8988T (cell line): ENCODE data around the gene SLC7A4.
A peak's percentile ranks its signal among the peaks of the same experiment; 100 is the strongest.
"Not testable (repeated sequence)": the region's sequence is repeated elsewhere in the genome, so short reads cannot be mapped to it uniquely, and the experiment has no call there.

Experiments used
- DNase-seq: peaks from one replicate; pipeline ENCODE4 v3.0.0; 2011

SLC7A4 gene, protein sequence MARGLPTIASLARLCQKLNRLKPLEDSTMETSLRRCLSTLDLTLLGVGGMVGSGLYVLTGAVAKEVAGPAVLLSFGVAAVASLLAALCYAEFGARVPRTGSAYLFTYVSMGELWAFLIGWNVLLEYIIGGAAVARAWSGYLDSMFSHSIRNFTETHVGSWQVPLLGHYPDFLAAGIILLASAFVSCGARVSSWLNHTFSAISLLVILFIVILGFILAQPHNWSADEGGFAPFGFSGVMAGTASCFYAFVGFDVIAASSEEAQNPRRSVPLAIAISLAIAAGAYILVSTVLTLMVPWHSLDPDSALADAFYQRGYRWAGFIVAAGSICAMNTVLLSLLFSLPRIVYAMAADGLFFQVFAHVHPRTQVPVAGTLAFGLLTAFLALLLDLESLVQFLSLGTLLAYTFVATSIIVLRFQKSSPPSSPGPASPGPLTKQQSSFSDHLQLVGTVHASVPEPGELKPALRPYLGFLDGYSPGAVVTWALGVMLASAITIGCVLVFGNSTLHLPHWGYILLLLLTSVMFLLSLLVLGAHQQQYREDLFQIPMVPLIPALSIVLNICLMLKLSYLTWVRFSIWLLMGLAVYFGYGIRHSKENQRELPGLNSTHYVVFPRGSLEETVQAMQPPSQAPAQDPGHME

DNA sequence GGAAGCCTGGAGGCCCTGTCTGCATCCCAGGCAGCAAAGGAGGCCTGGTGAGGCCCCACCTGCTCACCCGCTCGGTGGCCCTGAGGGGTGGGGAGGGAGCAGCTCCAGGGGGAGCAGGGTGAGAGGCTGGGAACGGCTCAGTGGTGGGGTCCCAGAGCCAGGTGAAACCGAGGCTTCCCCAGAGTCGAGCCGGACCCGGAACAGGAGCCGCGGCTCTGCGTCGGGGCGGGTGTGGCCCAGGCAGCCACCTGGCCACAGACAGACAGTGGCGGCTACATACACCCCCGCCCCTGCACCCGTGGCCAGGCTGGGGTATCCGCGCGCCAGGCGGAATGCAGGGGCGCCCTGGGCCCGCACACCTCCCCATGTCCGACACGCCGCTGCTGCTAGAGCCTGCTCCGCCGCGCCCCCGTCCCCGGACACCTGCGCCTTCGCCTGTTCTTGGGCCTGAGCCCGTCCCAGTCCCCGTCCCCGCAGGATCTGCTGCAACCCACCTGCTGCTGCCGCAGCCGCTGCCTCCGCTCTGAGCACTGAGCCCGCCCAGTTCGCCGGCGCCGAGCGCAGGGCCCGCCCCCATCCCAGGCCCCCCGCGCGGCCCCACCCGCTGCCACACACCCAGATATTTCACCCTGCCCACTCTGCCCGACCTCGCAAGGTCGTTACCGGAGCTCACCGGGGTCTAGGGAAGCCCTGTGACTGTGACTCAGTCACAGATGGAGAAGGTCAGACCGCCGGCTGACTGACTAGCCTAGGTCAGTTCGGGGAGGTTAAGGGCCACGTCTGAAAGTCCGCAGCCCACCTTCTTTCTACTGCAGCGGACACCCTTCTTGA lies at the start of gene SLC7A4:
TSS of gene SLC7A4 (minus strand) at position 525 of the 831 bp plus-strand sequence. CDS start 749 bp downstream, outside the sequence.
- DNase-seq = no peak

DNA sequence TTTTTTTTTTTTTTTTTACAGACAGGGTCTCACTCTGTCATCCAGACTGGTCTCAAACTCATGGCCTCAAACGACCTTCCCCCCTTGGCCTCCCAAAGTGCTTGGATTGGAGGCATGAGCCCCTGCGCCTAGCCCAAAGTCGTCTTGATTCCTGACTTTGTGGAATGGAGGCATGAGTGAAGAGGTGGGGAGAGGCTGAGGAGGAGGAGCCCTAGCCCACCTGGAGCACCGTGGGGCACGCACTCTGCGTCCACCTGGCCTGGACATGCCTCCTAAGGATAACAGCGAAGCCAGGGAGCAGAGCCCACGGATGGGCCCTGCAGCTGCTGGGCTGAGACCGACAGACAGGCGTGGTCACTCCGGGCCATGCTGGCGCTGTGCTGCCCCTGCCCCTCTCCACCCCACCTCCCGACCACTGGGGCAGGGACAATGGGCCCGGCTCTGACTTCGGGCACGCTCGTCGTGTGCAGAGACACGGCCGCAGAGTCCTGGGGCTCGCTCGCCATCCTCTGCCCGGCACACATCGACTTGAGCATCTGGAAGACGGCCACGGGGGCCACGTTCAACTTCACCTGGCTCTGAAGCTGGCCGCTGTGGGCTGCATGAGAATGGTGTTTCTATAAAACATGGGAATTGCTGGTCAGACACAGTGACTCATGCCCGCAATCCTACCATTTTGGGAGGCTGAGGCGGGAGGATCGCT lies 48.2 kb upstream of the SLC7A4 start:
- DNase-seq = no peak

GRCh38 chr22:21079493-21079892 lies 47.1 kb upstream of the SLC7A4 start:
- no peak for DNase-seq

GRCh38 chr22:21078916-21079315 lies 46.6 kb upstream of the SLC7A4 start:
- DNase-seq = no peak

DNA sequence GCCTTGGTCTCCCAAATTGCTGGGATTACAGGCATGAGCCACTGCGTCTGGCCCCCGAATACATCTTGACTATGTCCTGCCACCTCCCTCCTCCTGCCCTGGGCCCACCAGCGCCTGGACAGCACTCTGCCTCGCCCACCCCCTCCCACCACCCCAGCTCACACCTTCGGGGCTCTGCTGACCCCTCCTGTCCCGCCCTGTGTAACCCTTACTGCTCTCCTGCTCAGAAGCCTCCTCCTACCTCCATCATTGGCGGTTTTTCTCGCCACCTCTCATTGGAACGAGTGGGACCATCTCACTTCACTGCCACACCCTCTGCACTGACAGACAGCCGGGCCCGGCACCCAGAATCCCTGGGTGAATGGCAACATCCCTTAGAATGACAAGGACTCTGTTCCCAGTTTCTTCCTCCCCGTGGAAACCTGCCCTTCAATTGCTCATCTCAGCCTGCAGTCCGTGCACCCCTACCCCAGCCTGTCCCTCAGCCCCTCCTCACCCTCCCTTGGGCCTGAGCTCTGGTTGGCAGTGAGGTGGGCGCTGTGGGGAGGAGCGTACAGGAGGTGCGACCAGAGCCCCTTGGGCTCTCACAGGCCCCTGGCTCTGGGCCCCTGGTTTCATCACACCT lies 45.6 kb upstream of the SLC7A4 start:
- DNase-seq = no peak

DNA sequence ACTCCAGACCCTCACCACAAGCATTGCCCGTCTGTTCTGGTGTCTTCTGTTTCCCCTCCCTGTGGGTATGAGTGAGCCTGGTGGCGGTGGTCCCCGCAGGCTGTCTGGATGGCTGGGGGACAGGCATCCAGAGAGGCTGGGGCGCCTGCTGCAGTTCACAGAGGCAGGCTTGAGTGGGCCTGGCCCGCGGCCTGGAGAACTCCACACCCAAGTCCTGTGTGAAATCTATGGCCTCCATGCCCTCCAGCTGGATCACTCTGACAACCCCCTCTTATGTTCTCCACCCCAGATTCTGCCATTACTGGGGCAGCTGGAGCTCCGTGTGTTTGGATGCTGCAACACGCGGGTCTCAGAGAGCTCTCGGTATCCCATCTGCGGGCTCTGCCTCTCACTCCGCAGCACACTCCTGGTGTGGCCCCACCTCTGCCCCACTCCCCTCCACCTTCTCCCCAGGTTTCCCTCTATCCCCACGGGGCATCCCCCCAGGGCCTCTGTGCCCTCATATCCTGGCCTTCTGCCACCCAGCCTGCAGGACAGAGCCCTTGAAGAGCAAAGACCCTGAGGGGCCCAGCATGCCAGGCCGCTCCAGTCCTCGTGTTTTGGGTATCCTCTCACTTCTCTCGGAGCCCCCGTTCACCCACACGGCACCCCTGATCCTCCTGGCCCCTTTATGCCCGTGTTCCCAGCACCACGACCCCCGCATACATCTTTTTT lies 44.7 kb upstream of the SLC7A4 start:
- no peak for DNase-seq

GRCh38 chr22:21075516-21076138 lies 43.3 kb upstream of the SLC7A4 start:
- DNase-seq = no peak

- peak; percentile 65 for DNase-seq
These were observed 41.8 kb upstream of the SLC7A4 start for GRCh38 chr22:21074102-21074715.

GRCh38 chr22:21073482-21073881 lies 41.1 kb upstream of the SLC7A4 start:
- no peak for DNase-seq

GRCh38 chr22:21073023-21073422 lies 40.7 kb upstream of the SLC7A4 start:
- no peak for DNase-seq

GRCh38 chr22:21071796-21072195 lies 39.4 kb upstream of the SLC7A4 start:
- DNase-seq = not testable (repeated sequence)

- DNase-seq = no peak
These were observed 38.6 kb upstream of the SLC7A4 start for GRCh38 chr22:21070690-21071615.

- DNase-seq = no peak
These were observed 37.0 kb upstream of the SLC7A4 start for GRCh38 chr22:21069375-21069774.

GRCh38 chr22:21068681-21069276 lies 36.4 kb upstream of the SLC7A4 start:
- DNase-seq = no peak

- no peak for DNase-seq
These were observed 35.7 kb upstream of the SLC7A4 start for GRCh38 chr22:21067901-21068680.

DNA sequence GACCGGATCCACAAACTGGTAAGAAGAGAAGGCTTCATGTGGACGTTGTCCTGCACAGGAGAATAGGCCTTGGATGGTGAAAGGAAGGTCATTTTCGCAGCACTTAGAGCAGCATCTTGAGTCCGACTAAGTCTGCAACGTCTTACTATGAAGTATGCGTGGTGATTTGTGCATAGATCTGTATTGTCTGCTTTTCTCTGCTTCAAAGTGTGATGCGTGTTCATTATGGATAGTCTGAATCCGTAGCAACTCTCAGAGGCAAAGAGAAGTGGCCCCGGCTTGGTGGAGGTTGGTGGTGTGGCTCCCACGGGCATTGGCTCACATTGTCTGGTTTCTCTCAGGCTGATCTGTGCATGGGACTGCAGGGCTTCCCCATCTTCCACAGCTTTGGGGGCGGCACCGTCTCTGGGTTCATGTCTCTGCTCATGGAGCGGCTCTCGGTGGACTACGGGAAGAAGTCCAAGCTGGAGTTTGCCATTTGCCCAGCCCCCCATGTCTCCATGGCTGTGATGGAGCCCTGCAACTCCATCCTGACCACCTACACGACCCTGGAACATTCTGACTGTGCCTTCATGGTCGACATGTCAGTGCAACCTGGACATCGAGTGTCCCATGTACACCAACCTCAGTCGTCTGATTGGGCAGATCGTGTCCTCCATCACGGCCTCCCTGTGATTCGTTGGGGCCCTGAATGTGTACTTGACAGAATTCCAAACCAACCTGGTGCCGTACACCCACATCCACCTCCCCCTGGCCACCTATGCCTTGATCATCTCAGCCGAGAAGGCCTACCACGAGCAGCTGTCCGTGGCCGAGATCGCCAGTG lies 34.9 kb upstream of the SLC7A4 start:
- DNase-seq = no peak
